HCEC 1CT (cell line): ENCODE data around the gene INS.
"Not testable (repeated sequence)": the region's sequence is repeated elsewhere in the genome, so short reads cannot be mapped to it uniquely, and the experiment has no call there.

ENCODE experiments used
- DNase-seq: peaks from one replicate; pipeline ENCODE4 v3.0.0-alpha.2; 2017

INS gene

DNA sequence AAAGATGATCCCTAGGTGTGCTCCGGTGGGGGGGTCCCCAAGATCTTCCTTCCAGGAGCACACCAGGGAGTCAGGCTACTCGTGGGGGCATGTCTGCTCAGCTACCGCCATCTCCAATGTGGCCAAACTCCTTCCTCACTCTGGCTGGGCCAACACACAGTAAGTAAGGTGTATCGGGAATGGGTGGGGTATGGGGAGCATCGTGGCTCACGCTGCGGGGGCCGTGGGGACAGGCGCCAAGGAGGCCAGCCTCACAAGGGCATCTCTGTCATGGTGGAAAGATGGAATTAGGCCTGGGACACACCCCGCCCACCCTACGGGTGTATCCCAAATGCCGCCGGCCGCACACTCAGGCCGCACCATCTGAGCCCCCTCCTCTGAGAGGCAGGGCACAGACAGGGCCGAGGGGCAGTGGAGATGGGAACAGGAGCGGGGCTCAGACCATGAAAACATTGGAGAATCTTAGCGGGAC is 30.1 kb downstream of the INS start:
- DNase-seq = no peak

- no peak for DNase-seq
These were observed 31.2 kb downstream of the INS start for GRCh38 chr11:2129699-2130366.

GRCh38 chr11:2129308-2129698 is 31.7 kb downstream of the INS start:
- no peak for DNase-seq

GRCh38 chr11:2128511-2129307 is 32.3 kb downstream of the INS start:
- no peak for DNase-seq

GRCh38 chr11:2128130-2128510 is 32.9 kb downstream of the INS start:
- no peak for DNase-seq

DNA sequence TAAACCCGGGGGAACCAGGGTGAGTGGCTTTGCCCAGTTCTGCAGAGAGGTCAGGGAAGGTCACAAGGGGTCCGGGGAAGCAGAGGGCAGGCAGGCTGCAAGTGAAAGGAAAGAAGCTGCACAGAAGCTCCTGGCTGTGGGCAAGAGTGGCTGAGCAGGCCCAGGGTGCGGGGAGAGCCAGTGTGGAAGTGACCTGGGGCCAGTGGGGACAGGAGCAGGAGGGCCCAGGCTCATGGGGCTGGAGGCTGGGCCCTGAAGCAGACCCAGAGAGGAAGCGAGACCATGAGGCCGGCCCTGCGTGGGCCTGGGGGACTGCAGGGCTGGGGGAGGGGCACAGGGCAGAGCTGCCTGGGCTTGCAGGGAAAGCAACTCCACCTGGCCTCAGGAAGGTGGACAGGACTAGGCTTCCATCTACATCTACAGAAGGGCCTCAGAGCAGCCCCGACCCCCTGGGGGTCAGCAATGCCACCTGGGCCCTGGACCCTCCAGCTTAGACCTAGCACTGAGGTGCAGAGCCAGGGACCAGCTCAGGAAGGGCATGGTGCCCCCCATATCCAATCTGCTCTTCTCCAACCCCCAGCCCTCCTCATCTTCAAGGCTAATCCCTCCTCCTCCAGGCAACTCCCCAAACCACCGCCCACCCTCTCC is 33.4 kb downstream of the INS start:
- no peak for DNase-seq

- DNase-seq = no peak
These were observed 34.4 kb downstream of the INS start for GRCh38 chr11:2126520-2127085.

- DNase-seq = not testable (repeated sequence)
These were observed 36.1 kb downstream of the INS start for GRCh38 chr11:2124736-2125484.

DNA sequence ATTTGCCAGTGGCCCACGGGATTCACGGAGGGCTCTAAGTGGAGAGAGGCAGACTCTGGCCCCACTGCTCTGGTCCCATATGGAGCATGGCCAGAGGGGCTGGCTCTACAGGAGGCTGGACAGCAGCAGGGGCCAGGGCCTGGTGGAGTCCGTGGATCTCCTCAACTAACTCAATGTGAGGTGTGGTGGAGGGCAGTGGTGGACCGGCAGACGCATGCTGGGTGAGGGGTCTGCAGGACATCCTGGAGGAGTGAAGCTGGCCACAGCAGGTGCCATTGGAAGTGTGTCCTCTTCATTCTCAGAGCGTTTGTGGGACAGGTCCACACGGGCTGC is 37.4 kb downstream of the INS start:
- no peak for DNase-seq

GRCh38 chr11:2122907-2123627 is 37.9 kb downstream of the INS start:
- no peak for DNase-seq

- DNase-seq = no peak
These were observed 38.6 kb downstream of the INS start for GRCh38 chr11:2122222-2122906.

GRCh38 chr11:2121227-2122130 is 39.5 kb downstream of the INS start:
- DNase-seq = no peak

GRCh38 chr11:2120359-2121100 is 40.5 kb downstream of the INS start:
- no peak for DNase-seq

DNA sequence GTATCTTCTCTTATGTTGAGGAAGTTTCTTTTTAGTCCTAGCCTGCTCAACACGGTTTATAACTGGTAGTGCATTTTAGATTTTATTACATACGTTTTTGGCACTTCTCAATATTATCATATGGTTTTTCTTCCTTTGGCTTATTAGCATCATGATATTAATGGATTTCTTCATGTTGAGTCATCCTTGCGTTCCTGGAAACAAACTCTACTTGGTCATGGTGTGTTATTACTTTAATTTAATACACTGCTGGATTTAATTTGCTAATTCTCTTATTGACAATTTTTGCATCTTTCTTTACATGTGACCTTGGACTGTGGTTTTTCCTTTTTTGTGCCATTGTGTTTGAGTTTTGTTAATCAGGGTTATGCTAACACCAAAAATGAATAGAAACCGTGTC is 42.3 kb downstream of the INS start:
- DNase-seq = no peak

- no peak for DNase-seq
These were observed 44.3 kb downstream of the INS start for GRCh38 chr11:2116680-2117079.

DNA sequence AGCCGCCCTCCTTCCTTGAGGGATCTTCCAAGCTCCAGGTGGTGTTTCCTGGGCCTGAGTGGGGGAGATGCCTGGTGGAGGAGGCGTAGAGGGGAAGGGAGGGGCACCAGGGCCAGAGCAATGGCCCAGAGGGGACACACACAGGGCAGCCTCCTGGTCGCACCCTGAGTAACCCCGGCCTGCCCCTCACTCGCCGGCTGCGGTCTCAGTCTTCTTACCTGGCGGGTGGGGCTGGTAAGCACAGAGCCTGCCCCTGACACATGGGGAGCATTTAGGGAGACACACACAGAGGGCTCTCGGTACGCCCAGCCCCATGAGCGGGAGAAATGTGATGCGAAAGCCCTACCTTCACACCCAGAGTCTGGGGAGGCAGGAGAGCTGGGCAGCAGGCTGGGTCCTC is 45.7 kb downstream of the INS start:
- no peak for DNase-seq

DNA sequence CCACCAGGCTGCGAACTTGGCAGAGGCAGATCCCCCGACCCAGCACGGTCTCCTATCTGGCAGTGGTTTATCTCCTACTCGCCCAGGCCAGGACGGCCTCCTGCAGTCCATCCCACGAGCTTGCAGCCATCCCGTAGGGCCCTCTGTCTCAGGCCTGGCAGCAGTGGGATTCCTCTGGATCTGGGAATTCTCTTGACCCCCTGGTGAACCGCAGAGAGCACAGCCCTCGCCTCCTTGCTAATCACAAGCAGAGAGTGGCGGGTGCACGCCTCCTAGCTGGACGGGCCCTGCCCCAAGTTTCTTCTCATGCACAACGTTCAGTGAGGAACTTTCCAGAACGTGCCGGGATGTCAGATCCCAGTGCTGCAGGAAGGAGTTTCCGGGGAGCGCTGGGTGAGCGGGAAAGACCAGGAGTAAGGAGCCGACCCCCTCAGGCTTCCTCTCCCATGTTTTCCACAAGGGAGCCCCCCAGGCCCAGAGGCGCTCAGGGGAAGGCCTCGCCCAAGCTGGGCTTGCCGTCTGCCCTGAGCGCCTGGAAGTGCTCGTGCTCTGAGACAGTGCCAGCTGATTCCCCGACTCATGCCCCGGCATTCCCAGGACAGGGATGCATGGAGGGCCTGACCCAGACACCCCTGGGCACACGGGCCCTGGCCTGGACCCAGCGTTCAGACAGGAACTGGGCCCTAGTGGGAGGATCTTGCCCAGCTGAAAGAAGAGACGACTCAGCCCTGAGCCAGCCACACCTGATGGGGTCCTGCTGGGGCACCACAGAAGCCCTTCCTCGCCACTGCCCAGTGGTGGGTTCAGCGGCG is 46.4 kb downstream of the INS start:
- no peak for DNase-seq

DNA sequence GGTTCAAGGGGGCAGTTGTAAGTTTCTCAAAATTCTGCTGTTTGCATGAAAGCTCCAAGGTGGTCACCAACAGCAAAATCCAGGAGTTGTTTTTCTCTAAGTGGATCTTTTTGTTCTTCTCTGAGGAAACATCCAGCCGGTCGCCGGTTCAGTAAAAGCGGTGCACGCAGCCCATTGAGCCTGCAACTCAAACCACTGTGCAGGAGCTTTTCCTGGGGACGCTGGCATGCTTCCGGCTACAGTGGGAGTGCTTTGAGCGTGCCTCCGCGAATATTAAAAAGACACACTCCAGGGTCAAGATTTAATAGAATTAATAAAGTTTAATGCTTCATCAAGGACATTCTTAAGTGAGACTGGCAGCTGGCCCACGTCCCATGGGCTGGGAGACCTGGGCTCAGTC is 47.2 kb downstream of the INS start:
- DNase-seq = no peak

GRCh38 chr11:2110521-2110920 is 50.5 kb downstream of the INS start:
- DNase-seq = no peak
